Spleen (tissue), 11 donors: ENCODE measurements around the gene ZNF705A. TPM values are rescaled to one million over a fixed set of nuclear protein-coding genes. Genes with fewer than 3 reads are reported as not detected.
A peak's percentile ranks its signal among the peaks of the same experiment; 100 is the strongest.
"Not testable (repeated sequence)": the region's sequence is repeated elsewhere in the genome, so short reads cannot be mapped to it uniquely, and the experiment has no call there.

Experiments used
- DNase-seq: peaks from one replicate; pipeline ENCODE4 v3.0.0-alpha.2; 2020
- H3K27ac ChIP-seq, 8 donors: fragments of 200-600 bp; sonication (generic) in 7 of 8; 1 replicate in 4 of 8; 2 replicates in 4 of 8; pipeline versions ENCODE4 v1.5.0 to v1.8.0; 2016 to 2021; ENCODE audit warnings: inconsistent platforms in 4 of 8, mild to moderate bottlenecking in 4 of 8, moderate library complexity in 1 of 8
- H3K27me3 ChIP-seq, 7 donors: fragments of 200-600 bp; sonication (generic) in 6 of 7; replicated peaks in 1 of 7; 1 replicate in 4 of 7; 2 replicates in 3 of 7; pipeline versions ENCODE4 v1.5.0 to v1.8.0; 2016 to 2021; ENCODE audit warnings: inconsistent platforms in 3 of 7, mild to moderate bottlenecking in 1 of 7
- H3K36me3 ChIP-seq, 6 donors: fragments of 200-600 bp; sonication (generic) in 5 of 6; 1 replicate in 4 of 6; 2 replicates in 2 of 6; pipeline versions ENCODE4 v1.5.0 to v1.8.0; 2016 to 2021; ENCODE audit warnings: inconsistent platforms in 2 of 6
- H3K4me1 ChIP-seq, 6 donors: fragments of 200-600 bp; sonication (generic) in 5 of 6; 1 replicate in 3 of 6; 2 replicates in 3 of 6; pipeline versions ENCODE4 v1.5.0 to v1.8.0; 2016 to 2021; ENCODE audit warnings: inconsistent platforms in 3 of 6
- H3K4me3 ChIP-seq, 8 donors: fragments of 200-600 bp; sonication (generic) in 7 of 8; 1 replicate in 4 of 8; 2 replicates in 4 of 8; pipeline versions ENCODE4 v1.5.0 to v1.8.0; 2016 to 2021; ENCODE audit warnings: inconsistent platforms in 4 of 8, mild to moderate bottlenecking in 4 of 8, moderate library complexity in 2 of 8
- H3K9me3 ChIP-seq, 8 donors: fragments of 200-600 bp; sonication (generic) in 7 of 8; 1 replicate in 4 of 8; 2 replicates in 4 of 8; pipeline versions ENCODE4 v1.5.0 to v1.8.0; 2016 to 2021; ENCODE audit warnings: inconsistent platforms in 4 of 8
- WGBS, 5 donors: extraction: QIAGEN DNeasy Blood & Tissue Kit in 3 of 5; methylation state at CpG; one replicate each; pipeline versions ENCODE4 v1.1.5 to v1.1.7; 2013 to 2018; 5-methylcytosine and 5-hydroxymethylcytosine counted together
- intact Hi-C: fragments of 100-400 bp; cut with DNase I; formaldehyde crosslinking; loops from one replicate; pipeline ENCODE4 v1.15.0; 2023; ENCODE audit warnings: low total_unique reads
- polyA plus RNA-seq, 3 donors: library from polyadenylated mRNA; stranded (reverse); fragments of 200-250 nt; gene quantifications; one replicate each; pipeline ENCODE4 v1.2.1, GENCODE V29; 2013
- total RNA-seq, 7 donors: library from RNA; depleted of rRNA in 3 of 7; stranded (reverse); fragments of >200 nt in 3 of 7; fragmentation: NEBNext Ultra II Directional in 4 of 7; extraction: Animal tissue kit (Norgen Biotek cat#: 25700) in 4 of 7; gene quantifications; one replicate each; pipeline versions ENCODE4 v1.1.0 to v1.2.1, GENCODE V29; 2016 to 2021
- donor health status: healthy with polysubstance abuse.
- donor health status: DM: no; HTN: no; CAD: no; lungs with moderate emphysema.
- donor health status: DM: no; HTN: no; CAD: no.
- donor health status: Bipolar disorder and iron deficiency.
- donor health status: healthy.
- donor health status: DM: no; HTN: no; CAD: no.
- donor health status: DM: yes; HTN: yes; CAD: no.

The ZNF705A gene
- total and polyA plus RNA-seq, 10 donors: 0.19 TPM; not detected in 9

- H3K27me3 ChIP-seq, H3K27ac ChIP-seq, H3K36me3 ChIP-seq, H3K9me3 ChIP-seq, H3K4me3 ChIP-seq, intact Hi-C loops, DNase-seq: not testable (repeated sequence)
- H3K4me1 ChIP-seq: peaks cover 0 to 12% (median 0%) of the 10 kb centered on the region in 6 donors
- WGBS, 5 donors: 90 to 98% (median 96%) methylated on average over 2 to 23 of the region's 28 CpGs; no CpG with 5 or more reads in 1 of the 5 donors
These were observed 27.4 kb downstream of the ZNF705A start for GRCh38 chr12:8184206-8184605.

GRCh38 chr12:8188088-8188487, 31.3 kb downstream of the ZNF705A start:
- intact Hi-C loops, H3K27me3 ChIP-seq, H3K4me3 ChIP-seq, DNase-seq, H3K4me1 ChIP-seq, H3K9me3 ChIP-seq, H3K36me3 ChIP-seq, H3K27ac ChIP-seq: not testable (repeated sequence)
- WGBS, 5 donors: 75 to 95% (median 87%) methylated on average over 1 to 2 of the region's 2 CpGs

GRCh38 chr12:8197685-8198308, 41.0 kb downstream of the ZNF705A start:
- H3K4me1 ChIP-seq, H3K27ac ChIP-seq, intact Hi-C loops, H3K27me3 ChIP-seq, H3K4me3 ChIP-seq, H3K9me3 ChIP-seq, DNase-seq: not testable (repeated sequence)
- H3K36me3 ChIP-seq: peaks cover 0 to 20% (median 0%) of the 10 kb centered on the region in 6 donors
- 81 to 96% (median 94%) methylated on average over 1 of the region's 1 CpG for WGBS, 5 donors

- H3K4me1 ChIP-seq, H3K36me3 ChIP-seq, intact Hi-C loops, H3K4me3 ChIP-seq, H3K9me3 ChIP-seq, H3K27me3 ChIP-seq, H3K27ac ChIP-seq: not testable (repeated sequence)
- 81 to 89% (median 84%) methylated on average over 26 of the region's 26 CpGs for WGBS, 5 donors
- peak; percentile 32 for DNase-seq
These were observed 62.0 kb downstream of the ZNF705A start for GRCh38 chr12:8218711-8219382.

GRCh38 chr12:8221375-8221774, 64.6 kb downstream of the ZNF705A start:
- 83 to 91% (median 86%) methylated on average over 18 to 21 of the region's 21 CpGs for WGBS, 5 donors
- H3K4me3 ChIP-seq, H3K9me3 ChIP-seq, H3K4me1 ChIP-seq, H3K27me3 ChIP-seq, intact Hi-C loops, H3K27ac ChIP-seq, H3K36me3 ChIP-seq: not testable (repeated sequence)
- DNase-seq: peak; percentile 48

GRCh38 chr12:8221844-8222243, 65.0 kb downstream of the ZNF705A start:
- H3K36me3 ChIP-seq, DNase-seq, H3K4me1 ChIP-seq, H3K9me3 ChIP-seq, intact Hi-C loops, H3K4me3 ChIP-seq, H3K27me3 ChIP-seq, H3K27ac ChIP-seq: not testable (repeated sequence)
- WGBS, 5 donors: 89 to 94% (median 91%) methylated on average over 6 to 21 of the region's 21 CpGs

GRCh38 chr12:8222303-8222702, 65.5 kb downstream of the ZNF705A start:
- H3K27ac ChIP-seq, H3K36me3 ChIP-seq, H3K9me3 ChIP-seq, DNase-seq, H3K4me1 ChIP-seq, intact Hi-C loops, H3K4me3 ChIP-seq, H3K27me3 ChIP-seq: not testable (repeated sequence)
- WGBS, 5 donors: 79 to 95% (median 91%) methylated on average over 7 to 16 of the region's 16 CpGs

GRCh38 chr12:8223646-8224045, 66.8 kb downstream of the ZNF705A start:
- H3K4me1 ChIP-seq: peaks cover 0 to 15% (median 0%) of the 10 kb centered on the region in 6 donors
- H3K27me3 ChIP-seq, H3K36me3 ChIP-seq, H3K27ac ChIP-seq, DNase-seq, H3K4me3 ChIP-seq, H3K9me3 ChIP-seq, intact Hi-C loops: not testable (repeated sequence)
- 81 to 89% (median 85%) methylated on average over 12 to 13 of the region's 13 CpGs for WGBS, 5 donors

GRCh38 chr12:8224782-8225181, 68.0 kb downstream of the ZNF705A start:
- DNase-seq, H3K4me3 ChIP-seq, H3K9me3 ChIP-seq, H3K27me3 ChIP-seq, H3K27ac ChIP-seq, H3K36me3 ChIP-seq, intact Hi-C loops: not testable (repeated sequence)
- H3K4me1 ChIP-seq: peaks cover 0 to 15% (median 0%) of the 10 kb centered on the region in 6 donors
- 93 to 99% (median 97%) methylated on average over 11 of the region's 11 CpGs for WGBS, 5 donors
